Measurements from ENCODE around the gene GOLGA8K.
"Not testable (repeated sequence)": the region's sequence is repeated elsewhere in the genome, so short reads cannot be mapped to it uniquely, and the experiment has no call there.

The GOLGA8K gene

GRCh38 chr15:32403192-32403591 lies at the start of gene GOLGA8K:
GOLGA8K (minus strand) TSS chr15:32403292; CDS start chr15:32403194, 98 bp downstream.
- not testable (repeated sequence) for H3K27ac Mint-ChIP-seq; DNase-seq (ENCODE audit: low spot score in 2 of 2); ATAC-seq (ENCODE audit: low read depth); H3K9me3 Mint-ChIP-seq; H3K4me3 Mint-ChIP-seq; H3K27me3 Mint-ChIP-seq; H3K36me3 Mint-ChIP-seq; H3K4me1 Mint-ChIP-seq

- H3K27ac Mint-ChIP-seq; H3K36me3 Mint-ChIP-seq; H3K4me1 Mint-ChIP-seq; DNase-seq (ENCODE audit: low spot score in 2 of 2); H3K9me3 Mint-ChIP-seq; H3K4me3 Mint-ChIP-seq; H3K27me3 Mint-ChIP-seq: not testable (repeated sequence)
- ATAC-seq (ENCODE audit: low read depth) = peak; percentile 76
Observed at GRCh38 chr15:32440445-32440977, 37.4 kb upstream of the GOLGA8K start.

- not testable (repeated sequence) for H3K27me3 Mint-ChIP-seq; H3K4me1 Mint-ChIP-seq; H3K9me3 Mint-ChIP-seq; H3K4me3 Mint-ChIP-seq; DNase-seq (ENCODE audit: low spot score in 2 of 2); H3K36me3 Mint-ChIP-seq; H3K27ac Mint-ChIP-seq
- peak; percentile 82 for ATAC-seq (ENCODE audit: low read depth)
Observed at GRCh38 chr15:32434102-32434963, 31.2 kb upstream of the GOLGA8K start.

- not testable (repeated sequence) for H3K36me3 Mint-ChIP-seq; DNase-seq (ENCODE audit: low spot score in 2 of 2); ATAC-seq (ENCODE audit: low read depth); H3K27ac Mint-ChIP-seq; H3K27me3 Mint-ChIP-seq; H3K4me1 Mint-ChIP-seq; H3K9me3 Mint-ChIP-seq; H3K4me3 Mint-ChIP-seq
Observed at GRCh38 chr15:32427635-32428034, 24.5 kb upstream of the GOLGA8K start.

- not testable (repeated sequence) for DNase-seq (ENCODE audit: low spot score in 2 of 2); H3K27ac Mint-ChIP-seq; H3K4me1 Mint-ChIP-seq; ATAC-seq (ENCODE audit: low read depth); H3K9me3 Mint-ChIP-seq; H3K4me3 Mint-ChIP-seq; H3K27me3 Mint-ChIP-seq; H3K36me3 Mint-ChIP-seq
Observed at GRCh38 chr15:32426511-32426910, 23.4 kb upstream of the GOLGA8K start.

GRCh38 chr15:32407903-32408302 lies 4.8 kb upstream of the GOLGA8K start:
- H3K27me3 Mint-ChIP-seq; ATAC-seq (ENCODE audit: low read depth); H3K4me1 Mint-ChIP-seq; H3K4me3 Mint-ChIP-seq; H3K27ac Mint-ChIP-seq; DNase-seq (ENCODE audit: low spot score in 2 of 2); H3K36me3 Mint-ChIP-seq; H3K9me3 Mint-ChIP-seq: not testable (repeated sequence)

GRCh38 chr15:32396522-32396921 lies 6.6 kb downstream of the GOLGA8K start:
- not testable (repeated sequence) for H3K4me1 Mint-ChIP-seq; H3K4me3 Mint-ChIP-seq; H3K27me3 Mint-ChIP-seq; DNase-seq (ENCODE audit: low spot score in 2 of 2); H3K9me3 Mint-ChIP-seq; H3K36me3 Mint-ChIP-seq; ATAC-seq (ENCODE audit: low read depth); H3K27ac Mint-ChIP-seq

GRCh38 chr15:32394745-32395144 lies 8.3 kb downstream of the GOLGA8K start:
- H3K27me3 Mint-ChIP-seq; H3K36me3 Mint-ChIP-seq; ATAC-seq (ENCODE audit: low read depth); H3K4me3 Mint-ChIP-seq; H3K27ac Mint-ChIP-seq; H3K4me1 Mint-ChIP-seq; DNase-seq (ENCODE audit: low spot score in 2 of 2); H3K9me3 Mint-ChIP-seq: not testable (repeated sequence)

- H3K27me3 Mint-ChIP-seq; H3K9me3 Mint-ChIP-seq; H3K27ac Mint-ChIP-seq; H3K4me3 Mint-ChIP-seq; H3K36me3 Mint-ChIP-seq; DNase-seq (ENCODE audit: low spot score in 2 of 2); H3K4me1 Mint-ChIP-seq: not testable (repeated sequence)
- ATAC-seq (ENCODE audit: low read depth) = peak; percentile 35
Observed at GRCh38 chr15:32388050-32388648, 14.9 kb downstream of the GOLGA8K start.

GRCh38 chr15:32385823-32386495 lies 17.1 kb downstream of the GOLGA8K start:
- not testable (repeated sequence) for H3K27ac Mint-ChIP-seq; H3K36me3 Mint-ChIP-seq; H3K9me3 Mint-ChIP-seq; H3K4me3 Mint-ChIP-seq; H3K27me3 Mint-ChIP-seq; DNase-seq (ENCODE audit: low spot score in 2 of 2); H3K4me1 Mint-ChIP-seq; ATAC-seq (ENCODE audit: low read depth)

- ATAC-seq (ENCODE audit: low read depth); DNase-seq (ENCODE audit: low spot score in 2 of 2); H3K9me3 Mint-ChIP-seq; H3K27ac Mint-ChIP-seq; H3K27me3 Mint-ChIP-seq; H3K4me1 Mint-ChIP-seq; H3K36me3 Mint-ChIP-seq; H3K4me3 Mint-ChIP-seq: not testable (repeated sequence)
Observed at GRCh38 chr15:32374185-32374584, 28.9 kb downstream of the GOLGA8K start.

- not testable (repeated sequence) for ATAC-seq (ENCODE audit: low read depth)
Observed at GRCh38 chr15:32373707-32374106, 29.4 kb downstream of the GOLGA8K start.

GRCh38 chr15:32372075-32372474 lies 31.0 kb downstream of the GOLGA8K start:
- DNase-seq (ENCODE audit: low spot score in 2 of 2); H3K36me3 Mint-ChIP-seq; ATAC-seq (ENCODE audit: low read depth); H3K27me3 Mint-ChIP-seq; H3K27ac Mint-ChIP-seq; H3K4me3 Mint-ChIP-seq; H3K9me3 Mint-ChIP-seq; H3K4me1 Mint-ChIP-seq: not testable (repeated sequence)

More at GRCh38 chr15:32373707-32374106, 29.4 kb downstream of the GOLGA8K start:
- not testable (repeated sequence) for DNase-seq (ENCODE audit: low spot score in 2 of 2); H3K27me3 Mint-ChIP-seq; H3K4me3 Mint-ChIP-seq; H3K27ac Mint-ChIP-seq; H3K4me1 Mint-ChIP-seq; H3K9me3 Mint-ChIP-seq; H3K36me3 Mint-ChIP-seq

- DNase-seq (ENCODE audit: low spot score in 2 of 2); H3K4me1 Mint-ChIP-seq; H3K27ac Mint-ChIP-seq; H3K27me3 Mint-ChIP-seq; H3K4me3 Mint-ChIP-seq; ATAC-seq (ENCODE audit: low read depth); H3K36me3 Mint-ChIP-seq; H3K9me3 Mint-ChIP-seq: not testable (repeated sequence)
Observed at GRCh38 chr15:32370526-32370925, 32.6 kb downstream of the GOLGA8K start.
